GM23338 (cell line): Measurements from ENCODE around the gene HSPA9. TPM values are rescaled to one million over a fixed set of nuclear protein-coding genes. Genes with fewer than 3 reads are reported as not detected.
"Not testable (repeated sequence)": the region's sequence is repeated elsewhere in the genome, so short reads cannot be mapped to it uniquely, and the experiment has no call there.

ENCODE experiments used
- ATAC-seq: fragments of 200-7000 bp; cut with Tn5 transposase; 3 replicates; pipeline ENCODE4 v1.9.1; 2020
- DNase-seq: peaks from one replicate; pipeline ENCODE4 v3.0.0-alpha.2; 2015; ENCODE audit warnings: low spot score
- H2AFZ ChIP-seq: fragments of 200-600 bp; sonication (generic); 2 replicates; pipeline ENCODE4 v1.8.0; 2016; ENCODE audit warnings: antibody characterized with exemption, mild to moderate bottlenecking, moderate library complexity
- H3F3A ChIP-seq: fragments of 200-600 bp; sonication (generic); replicated peaks from 2 replicates; pipeline ENCODE4 v1.8.0; 2017; ENCODE audit warnings: antibody characterized with exemption, mixed run types, low read depth
- H3K27ac ChIP-seq: fragments of 200-600 bp; sonication (generic); 2 replicates; pipeline ENCODE4 v1.6.1; 2016; ENCODE audit warnings: low read depth
- H3K27me3 ChIP-seq: fragments of 200-600 bp; sonication (generic); 2 replicates; pipeline ENCODE4 v1.8.0; 2016; ENCODE audit warnings: mild to moderate bottlenecking, mixed run types, moderate library complexity; ENCODE audit not compliant: insufficient read depth
- H3K36me3 ChIP-seq: fragments of 200-600 bp; sonication (generic); 2 replicates; pipeline ENCODE4 v1.8.0; 2016; ENCODE audit warnings: mild to moderate bottlenecking; ENCODE audit not compliant: insufficient read depth
- H3K4me1 ChIP-seq: fragments of 200-600 bp; sonication (generic); 2 replicates; pipeline ENCODE4 v1.8.0; 2016; ENCODE audit warnings: mild to moderate bottlenecking, moderate library complexity; ENCODE audit not compliant: insufficient read depth
- H3K4me2 ChIP-seq: fragments of 200-600 bp; sonication (generic); 2 replicates; pipeline ENCODE4 v1.7.1; 2017; ENCODE audit warnings: mixed run types
- H3K4me3 ChIP-seq: fragments of 200-600 bp; sonication (generic); 2 replicates; pipeline ENCODE4 v1.6.1; 2016; ENCODE audit warnings: mixed run types
- H3K79me2 ChIP-seq: fragments of 200-600 bp; sonication (generic); replicated peaks from 2 replicates; pipeline ENCODE4 v1.8.0; 2017; ENCODE audit warnings: mild to moderate bottlenecking; ENCODE audit not compliant: insufficient read depth
- H3K9me2 ChIP-seq: fragments of 200-600 bp; sonication (generic); 2 replicates; pipeline ENCODE4 v1.8.0; 2017; ENCODE audit not compliant: insufficient read depth
- H4K20me1 ChIP-seq: fragments of 200-600 bp; sonication (generic); replicated peaks from 2 replicates; pipeline ENCODE4 v1.8.0; 2017; ENCODE audit warnings: mild to moderate bottlenecking; ENCODE audit not compliant: insufficient read depth
- H3K27ac Mint-ChIP-seq: 2 replicates; pipeline ENCODE4 v1.8.0; 2020; ENCODE audit warnings: inconsistent platforms, mild to moderate bottlenecking, moderate library complexity, mixed read lengths
- H3K27me3 Mint-ChIP-seq: 3 replicates; pipeline ENCODE4 v1.8.0; 2022; ENCODE audit warnings: low read depth, mild to moderate bottlenecking, moderate library complexity, mixed read lengths, inconsistent platforms; ENCODE audit not compliant: insufficient read depth, poor library complexity
- H3K36me3 Mint-ChIP-seq: 3 replicates; pipeline ENCODE4 v1.8.0; 2021; ENCODE audit warnings: low read depth, mild to moderate bottlenecking, inconsistent platforms, moderate library complexity, mixed read lengths
- H3K4me1 Mint-ChIP-seq: 3 replicates; pipeline ENCODE4 v1.8.0; 2020; ENCODE audit warnings: mild to moderate bottlenecking, inconsistent platforms, mixed read lengths
- H3K4me3 Mint-ChIP-seq: 3 replicates; pipeline ENCODE4 v1.8.0; 2021; ENCODE audit warnings: moderate library complexity, mild to moderate bottlenecking, inconsistent platforms, mixed read lengths
- H3K9me3 Mint-ChIP-seq: 3 replicates; pipeline ENCODE4 v1.8.0; 2020; ENCODE audit warnings: moderate library complexity, mild to moderate bottlenecking, inconsistent platforms, mixed read lengths
- CREB1 ChIP-seq: fragments of 250-450 bp; sonication (Bioruptor Pico); IDR thresholded peaks from 2 replicates; pipeline ENCODE4 v1.5.0; 2020; ENCODE audit warnings: low read depth, mild to moderate bottlenecking, moderate library complexity
- CTCF ChIP-seq, 2 experiments: fragments of 200-600 bp in 1 of 2; sonication (generic) in 1 of 2; conservative IDR thresholded peaks; 2 replicates each; pipeline versions ENCODE4 v1.5.1 to v1.6.1; 2016 to 2017; ENCODE audit warnings: antibody characterized with exemption in 2 of 2, low read depth in 2 of 2, mild to moderate bottlenecking in 2 of 2, moderate library complexity in 1 of 2
- NANOG ChIP-seq: IDR thresholded peaks from 2 replicates; pipeline ENCODE4 v1.6.1; 2016; ENCODE audit warnings: antibody characterized with exemption, borderline replicate concordance
- ZNF114 ChIP-seq: fragments of 250-450 bp; sonication (Bioruptor Pico); IDR thresholded peaks from 2 replicates; pipeline ENCODE4 v1.5.0; 2020; ENCODE audit warnings: mild to moderate bottlenecking, moderate library complexity
- ZNF331 ChIP-seq: fragments of 250-450 bp; sonication (Bioruptor Pico); IDR thresholded peaks from 2 replicates; pipeline ENCODE4 v1.5.0; 2020; ENCODE audit warnings: low read depth, mild to moderate bottlenecking, moderate library complexity
- polyA plus RNA-seq: library from polyadenylated mRNA; unstranded; fragments of >200 nt; fragmentation: Nextera tagmentation; extraction: Ambion mirVana; gene quantifications from 2 replicates; pipeline ENCODE4 v1.2.1, GENCODE V29; 2016
- small RNA-seq: library from RNA; depleted of rRNA; stranded (forward); fragments of <200 nt; gene quantifications from one replicate; pipeline ENCODE3, GENCODE V24; 2014; ENCODE audit warnings: low replicate concordance
- total RNA-seq: library from RNA; depleted of rRNA; stranded (reverse); fragments of >200 nt; shearing (Covaris generic); gene quantifications from 2 replicates; pipeline ENCODE4 v1.2.3, GENCODE V29; 2014; rRNA removed

The HSPA9 gene
- total and polyA plus RNA-seq, 2 experiments from 2014 or later = 302 to 751 TPM

- not testable (repeated sequence) for H3K9me3 Mint-ChIP-seq, H3K4me3 Mint-ChIP-seq, DNase-seq, H3K27ac Mint-ChIP-seq, H3K4me2 ChIP-seq, H3K4me1 Mint-ChIP-seq, H3K9me2 ChIP-seq, H3K27me3 ChIP-seq, H3K27ac ChIP-seq, H3K4me1 ChIP-seq, ATAC-seq, H2AFZ ChIP-seq, H3K4me3 ChIP-seq, H3K79me2 ChIP-seq
- peaks cover 25% of the 10 kb centered on the region for H3F3A ChIP-seq
- H4K20me1 ChIP-seq = peaks cover 28% of the 10 kb centered on the region
- peaks cover 11% of the 10 kb centered on the region for H3K27me3 Mint-ChIP-seq
- H3K36me3 Mint-ChIP-seq = peaks cover 55% of the 10 kb centered on the region
- H3K36me3 ChIP-seq = peaks cover 37% of the 10 kb centered on the region
These were observed 67.7 kb downstream of the HSPA9 start for GRCh38 chr5:138507485-138507884.

GRCh38 chr5:138506370-138507306 is 68.6 kb downstream of the HSPA9 start:
- 0 out of 2 replicates have a peak, but pooled peaks cover 2% of the 10 kb centered on the region for H3K79me2 ChIP-seq
- H3K4me3 ChIP-seq = no peak overlapping the region
- ATAC-seq (no peak), DNase-seq (no peak)
- peaks cover 25% of the 10 kb centered on the region for H3F3A ChIP-seq
- no peaks in the 10 kb centered on the region; the same call in 2 of the 3 replicates for H3K9me3 Mint-ChIP-seq
- H3K27me3 Mint-ChIP-seq = peaks cover 13% of the 10 kb centered on the region
- H3K4me2 ChIP-seq = no peak overlapping the region
- H3K4me3 Mint-ChIP-seq = no peak overlapping the region
- H3K36me3 Mint-ChIP-seq = peaks cover 49% of the 10 kb centered on the region
- H3K36me3 ChIP-seq = peaks cover 32% of the 10 kb centered on the region
- no peaks in the 10 kb centered on the region for H3K4me1 ChIP-seq
- no peak overlapping the region for H3K27ac Mint-ChIP-seq
- TF ChIP-seq CTCF (conservative IDR thresholded peaks at IDR 0.05; ENCODE audit: low read depth in 2 of 2) (no peak), NANOG (no peak)
- peaks cover 13% of the 10 kb centered on the region for H3K4me1 Mint-ChIP-seq
- peaks cover 25% of the 10 kb centered on the region for H4K20me1 ChIP-seq
- no peaks in the 10 kb centered on the region for H3K9me2 ChIP-seq
- H2AFZ ChIP-seq = no peak overlapping the region
- H3K27me3 ChIP-seq = no peaks in the 10 kb centered on the region
- no peak overlapping the region for H3K27ac ChIP-seq

- Mint-ChIP-seq H3K27me3 (peaks cover 17% of the 10 kb centered on the region), H3K9me3 (no peaks in the 10 kb centered on the region; the same call in 2 of the 3 replicates), H3K36me3 (peaks cover 31% of the 10 kb centered on the region), H3K4me3 (no peak overlapping the region), H3K4me1 (peaks cover 16% of the 10 kb centered on the region), H3K27ac (no peak overlapping the region)
- Histone ChIP-seq H3K4me3 (no peak overlapping the region), H3K36me3 (peaks cover 18% of the 10 kb centered on the region), H3K9me2 (no peaks in the 10 kb centered on the region), H3K4me2 (no peak overlapping the region), H4K20me1 (peaks cover 15% of the 10 kb centered on the region; the same call in 1 of the 2 replicates), H3F3A (peaks cover 22% of the 10 kb centered on the region), H3K27ac (peak overlapping the region; percentile 84), H3K27me3 (no peaks in the 10 kb centered on the region), H3K4me1 (no peaks in the 10 kb centered on the region), H3K79me2 (no peaks in the 10 kb centered on the region), H2AFZ (no peak overlapping the region)
- no peak for TF ChIP-seq CREB1
- TF ChIP-seq ZNF114 (CRISPR knock-in tag) = no peak
- TF ChIP-seq ZNF331 (CRISPR knock-in tag) = no peak
- DNase-seq (no peak), ATAC-seq (no peak)
These were observed 70.4 kb downstream of the HSPA9 start for GRCh38 chr5:138504799-138505198.

Small RNA genes lying within 50 kb of the gene (small RNA-seq; reads per million reads assigned to genes)
- gene RF00154 (201 reads per million, percentile 99 among the genes with 10 or more reads in this experiment), gene RF01210 (not detected), gene SNORD63 (713 reads per million, percentile 100 among the genes with 10 or more reads in this experiment)

Other genes starting within 250 kb of the HSPA9 start
- 25.6 and 29.9 TPM in 2 replicates for gene CDC25C, start 243.6 kb downstream of the HSPA9 start, total RNA-seq
- 20.0 and 20.9 TPM in 2 replicates for gene CDC25C, start 243.6 kb downstream of the HSPA9 start, polyA plus RNA-seq
- 45.0 and 49.9 TPM in 2 replicates for gene FAM53C, start 237.1 kb downstream of the HSPA9 start, total RNA-seq
- gene FAM53C, start 237.1 kb downstream of the HSPA9 start, polyA plus RNA-seq = 20.4 and 21.0 TPM in 2 replicates
- gene KDM3B, start 222.7 kb downstream of the HSPA9 start, total RNA-seq = 86.6 and 90.3 TPM in 2 replicates
- gene KDM3B, start 222.7 kb downstream of the HSPA9 start, polyA plus RNA-seq = 25.8 TPM in 2 replicates
- gene REEP2, start 136.3 kb downstream of the HSPA9 start, total RNA-seq = 23.0 and 29.8 TPM in 2 replicates
- 20.5 and 21.1 TPM in 2 replicates for gene REEP2, start 136.3 kb downstream of the HSPA9 start, polyA plus RNA-seq
- 11.5 and 13.5 TPM in 2 replicates for gene EGR1, start 109.9 kb downstream of the HSPA9 start, total RNA-seq
- gene EGR1, start 109.9 kb downstream of the HSPA9 start, polyA plus RNA-seq = 57.1 and 60.3 TPM in 2 replicates
- 134 and 136 TPM in 2 replicates for gene ETF1, start 32.2 kb downstream of the HSPA9 start, total RNA-seq
- gene ETF1, start 32.2 kb downstream of the HSPA9 start, polyA plus RNA-seq = 56.7 and 68.9 TPM in 2 replicates
- 292 and 348 TPM in 2 replicates for gene CTNNA1, start 178.0 kb upstream of the HSPA9 start, total RNA-seq
- gene CTNNA1, start 178.0 kb upstream of the HSPA9 start, polyA plus RNA-seq = 111 and 116 TPM in 2 replicates